PC-9 (cell line): Measurements from ENCODE around the gene PCDHGA11. TPM values are rescaled to one million over a fixed set of nuclear protein-coding genes. Genes with fewer than 3 reads are reported as not detected.

Experiments
- BruUV-seq: library from RNA; stranded (reverse); fragments of 400-500 nt; replicated peaks from 2 replicates; lab custom pipeline; 2021; lab: Mats Ljungman, UMichigan
- CTCF ChIA-PET: fragments of 300-600 bp; sonication (Branson Sonifier 250); formaldehyde crosslinking; loops from one replicate; lab custom pipeline; 2022; ENCODE audit warnings: antibody characterized with exemption; lab: Charles Lee
- POLR2A ChIA-PET: fragments of 300-600 bp; sonication (Branson Sonifier 250); formaldehyde crosslinking; loops from one replicate; lab custom pipeline; 2022; ENCODE audit warnings: antibody characterized with exemption; ENCODE audit not compliant: unreplicated experiment; lab: Charles Lee
- DNase-seq, 2 experiments: peaks; one replicate each; pipeline versions ENCODE4 v3.0.0 to v3.0.0-alpha.2; 2015 to 2022; ENCODE audit warnings: mixed read lengths in 1 of 2
- H2AFZ ChIP-seq: fragments of 200-600 bp; sonication (generic); 2 replicates; pipeline ENCODE4 v1.8.1; 2017; ENCODE audit warnings: antibody characterized with exemption
- H3F3A ChIP-seq: fragments of 200-600 bp; sonication (generic); 2 replicates; pipeline ENCODE4 v1.8.1; 2017; ENCODE audit warnings: antibody characterized with exemption, mild to moderate bottlenecking, low read depth; ENCODE audit not compliant: insufficient read depth
- H3K27ac ChIP-seq: fragments of 200-600 bp; sonication (generic); 2 replicates; pipeline ENCODE4 v1.6.1; 2016; ENCODE audit warnings: mixed run types
- H3K27me3 ChIP-seq: fragments of 200-600 bp; sonication (generic); 2 replicates; pipeline ENCODE4 v1.6.1; 2016; ENCODE audit warnings: low read depth, mixed run types; ENCODE audit not compliant: insufficient read depth
- H3K36me3 ChIP-seq: fragments of 200-600 bp; sonication (generic); 2 replicates; pipeline ENCODE4 v1.6.1; 2016; ENCODE audit warnings: low read depth, mixed run types
- H3K4me1 ChIP-seq: fragments of 200-600 bp; sonication (generic); replicated peaks from 2 replicates; pipeline ENCODE4 v1.6.1; 2016; ENCODE audit warnings: mixed run types; ENCODE audit not compliant: insufficient read depth
- H3K4me2 ChIP-seq: fragments of 200-600 bp; sonication (generic); 2 replicates; pipeline ENCODE4 v1.6.1; 2017; ENCODE audit warnings: mixed run types
- H3K4me3 ChIP-seq: fragments of 200-600 bp; sonication (generic); 2 replicates; pipeline ENCODE4 v1.6.1; 2016; ENCODE audit warnings: mixed run types
- H3K79me2 ChIP-seq: fragments of 200-600 bp; sonication (generic); 2 replicates; pipeline ENCODE4 v1.6.1; 2017; ENCODE audit warnings: low read depth, mixed run types
- H3K9me2 ChIP-seq: fragments of 200-600 bp; sonication (generic); 2 replicates; pipeline ENCODE4 v1.8.1; 2017; ENCODE audit warnings: mild to moderate bottlenecking; ENCODE audit not compliant: insufficient read depth
- H3K9me3 ChIP-seq: fragments of 200-600 bp; sonication (generic); 2 replicates; pipeline ENCODE4 v1.8.1; 2016; ENCODE audit warnings: low read depth; ENCODE audit not compliant: insufficient read depth
- H4K20me1 ChIP-seq: fragments of 200-600 bp; sonication (generic); 2 replicates; pipeline ENCODE4 v1.8.1; 2017; ENCODE audit not compliant: insufficient read depth
- CTCF ChIP-seq: fragments of 200-600 bp; sonication (generic); conservative IDR thresholded peaks from 2 replicates; pipeline ENCODE4 v1.6.1; 2017; ENCODE audit warnings: mixed run types, antibody characterized with exemption, mild to moderate bottlenecking, moderate library complexity
- EZH2 ChIP-seq: fragments of 200-600 bp; sonication (generic); IDR thresholded peaks from 2 replicates; pipeline ENCODE4 v1.8.0; 2017; ENCODE audit warnings: antibody characterized with exemption, low read depth
- intact Hi-C: fragments of 100-400 bp; cut with micrococcal nuclease; formaldehyde crosslinking; loops from one replicate; pipeline ENCODE4 v1.10.0; 2022; ENCODE audit not compliant: unreplicated experiment
- total RNA-seq: library from RNA; stranded (reverse); gene quantifications from 2 replicates; pipeline ENCODE4 v1.2.3, GENCODE V29; 2021

Gene PCDHGA11
- total RNA-seq, 1 experiment from 2014 or later, result 0.22 TPM

GRCh38 chr5:141382469-141383294 is 38.2 kb upstream of the PCDHGA11 start, which contains the start of gene PCDHGA7:
PCDHGA7 (plus strand) TSS chr5:141382742; CDS start chr5:141382900, 158 bp downstream.
- no TSS peak for BruUV-seq
- H3K4me3 ChIP-seq, result no peak within 1 kb of the TSS

DNA sequence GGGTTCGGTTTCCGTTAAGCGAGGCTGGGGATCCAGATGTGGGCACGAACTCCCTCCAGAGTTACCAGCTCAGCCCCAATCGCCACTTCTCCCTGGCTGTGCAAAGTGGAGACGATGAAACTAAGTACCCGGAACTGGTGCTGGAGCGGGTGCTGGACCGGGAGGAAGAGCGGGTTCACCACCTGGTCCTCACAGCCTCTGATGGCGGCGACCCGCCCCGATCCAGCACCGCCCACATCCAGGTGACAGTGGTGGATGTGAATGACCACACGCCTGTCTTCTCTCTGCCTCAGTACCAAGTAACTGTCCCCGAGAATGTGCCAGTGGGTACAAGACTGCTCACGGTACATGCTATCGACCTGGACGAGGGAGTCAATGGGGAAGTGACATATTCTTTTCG is 37.5 kb upstream of the PCDHGA11 start:
- TF ChIP-seq CTCF (no peak), EZH2 (no peak)
- BruUV-seq, result no TSS peak
- Histone ChIP-seq H3K36me3 (no peaks in the 10 kb centered on the region), H3K9me3 (no peaks in the 10 kb centered on the region), H2AFZ (no peak overlapping the region), H3K27ac (no peak overlapping the region), H3F3A (no peaks in the 10 kb centered on the region), H4K20me1 (no peaks in the 10 kb centered on the region), H3K79me2 (no peaks in the 10 kb centered on the region), H3K9me2 (no peaks in the 10 kb centered on the region), H3K4me3 (no peak overlapping the region), H3K4me2 (no peak overlapping the region), H3K4me1 (no peaks in the 10 kb centered on the region), H3K27me3 (peaks cover 51% of the 10 kb centered on the region)
- POLR2A ChIA-PET, result interaction anchor here (0.6 kb wide), 1 partner anchor 135 kb away, joined by 3 read pairs; no protein-coding TSS in a partner anchor
- intact Hi-C loops, result no loop called here
- CTCF ChIA-PET, result no interaction called here
- DNase-seq, result no peak

More at GRCh38 chr5:141382469-141383294, 38.2 kb upstream of the PCDHGA11 start, which contains the start of gene PCDHGA7:
- Histone ChIP-seq H3K79me2 (no peaks in the 10 kb centered on the region), H3K9me3 (no peaks in the 10 kb centered on the region), H3K9me2 (no peaks in the 10 kb centered on the region), H3K4me1 (no peaks in the 10 kb centered on the region), H4K20me1 (no peaks in the 10 kb centered on the region), H3K36me3 (no peaks in the 10 kb centered on the region), H3K27me3 (peaks cover 49% of the 10 kb centered on the region), H3K27ac (no peak within 1 kb of the TSS), H3F3A (no peaks in the 10 kb centered on the region), H2AFZ (no peak within 1 kb of the TSS), H3K4me2 (no peak within 1 kb of the TSS)
- intact Hi-C loops, result no loop called here
- DNase-seq, result no peak
- CTCF ChIA-PET, result no interaction called here
- TF ChIP-seq EZH2 (no peak), CTCF (no peak)
- POLR2A ChIA-PET, result no interaction called here

DNA sequence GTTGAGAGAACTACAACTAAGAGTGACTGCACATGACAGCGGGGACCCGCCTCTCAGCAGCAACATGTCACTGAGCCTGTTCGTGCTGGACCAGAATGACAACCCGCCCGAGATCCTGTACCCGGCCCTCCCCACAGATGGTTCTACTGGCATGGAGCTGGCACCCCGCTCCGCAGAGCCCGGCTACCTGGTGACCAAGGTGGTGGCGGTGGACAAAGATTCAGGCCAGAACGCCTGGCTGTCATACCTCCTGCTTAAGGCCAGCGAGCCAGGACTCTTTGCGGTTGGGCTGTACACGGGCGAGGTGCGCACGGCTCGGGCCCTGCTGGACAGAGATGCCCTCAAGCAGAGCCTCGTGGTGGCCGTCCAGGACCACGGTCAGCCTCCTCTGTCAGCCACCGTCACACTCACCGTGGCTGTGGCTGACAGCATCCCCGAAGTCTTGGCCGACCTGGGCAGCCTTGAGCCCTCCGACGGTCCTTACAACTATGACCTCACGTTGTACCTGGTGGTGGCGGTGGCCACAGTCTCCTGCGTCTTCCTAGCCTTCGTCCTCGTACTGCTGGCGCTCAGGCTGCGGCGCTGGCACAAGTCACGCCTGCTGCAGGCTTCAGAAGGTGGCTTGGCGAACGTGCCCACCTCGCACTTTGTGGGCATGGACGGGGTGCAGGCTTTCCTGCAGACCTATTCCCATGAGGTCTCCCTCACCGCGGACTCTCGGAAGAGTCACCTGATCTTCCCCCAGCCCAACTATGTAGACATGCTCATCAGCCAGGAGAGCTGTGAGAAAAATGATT is 36.2 kb upstream of the PCDHGA11 start:
- Histone ChIP-seq H4K20me1 (no peaks in the 10 kb centered on the region), H3K27me3 (peaks cover 54% of the 10 kb centered on the region), H3F3A (no peaks in the 10 kb centered on the region), H2AFZ (no peak overlapping the region; the same call in 1 of the 2 replicates), H3K9me2 (no peaks in the 10 kb centered on the region), H3K27ac (no peak overlapping the region), H3K9me3 (no peaks in the 10 kb centered on the region), H3K79me2 (no peaks in the 10 kb centered on the region), H3K4me2 (no peak overlapping the region), H3K4me3 (no peak overlapping the region), H3K36me3 (no peaks in the 10 kb centered on the region), H3K4me1 (no peaks in the 10 kb centered on the region)
- DNase-seq, result no peak
- intact Hi-C loops, result no loop called here
- BruUV-seq, result no TSS peak
- ChIA-PET POLR2A (no interaction called here), CTCF (no interaction called here)
- no peak for TF ChIP-seq CTCF
- TF ChIP-seq EZH2, result no peak
